ENCODE measurements around the gene PIK3AP1. TPM values are rescaled to one million over a fixed set of nuclear protein-coding genes. Genes with fewer than 3 reads are reported as not detected.

The PIK3AP1 gene
- total RNA-seq, 1 donor from 2014 or later = 3.8 TPM

DNA sequence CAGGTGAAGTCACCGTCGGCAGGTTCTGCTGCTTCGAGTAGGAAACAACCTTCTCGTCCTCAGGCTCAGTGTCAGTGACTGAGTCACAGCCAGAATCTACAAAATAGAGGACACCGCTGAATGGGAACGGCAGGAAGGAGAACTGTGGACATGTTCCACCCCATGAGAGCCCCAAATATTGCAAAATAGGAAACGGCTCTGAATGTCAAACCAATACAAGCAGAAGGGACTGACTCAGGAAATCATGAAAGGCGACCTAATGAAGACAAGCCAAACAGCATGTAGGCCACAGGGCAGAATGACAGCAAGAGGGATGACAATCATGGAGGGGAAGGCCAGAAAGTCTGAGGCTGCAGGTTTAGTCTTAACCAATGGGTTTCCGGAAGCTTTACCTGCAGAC, 63.5 kb downstream of the PIK3AP1 start:
- H3K79me2 ChIP-seq (ENCODE audit: low read depth) = no peaks in the 10 kb centered on the region
- no peak overlapping the region for H3K9ac ChIP-seq
- no peak overlapping the region for H3K27ac ChIP-seq
- DNase-seq (ENCODE audit: low spot score) = no peak
- peaks cover 8% of the 10 kb centered on the region for H3K9me3 Mint-ChIP-seq
- peaks cover 7% of the 10 kb centered on the region for H3K4me1 ChIP-seq
- no peaks in the 10 kb centered on the region for H3K9me3 ChIP-seq (ENCODE audit: low read depth)
- H3K4me3 ChIP-seq = no peak overlapping the region
- H3K27ac Mint-ChIP-seq = no peak overlapping the region
- H3K4me2 ChIP-seq = no peak overlapping the region
- H3F3A ChIP-seq (ENCODE audit: low read depth) = no peaks in the 10 kb centered on the region
- no peak overlapping the region for H2AFZ ChIP-seq (replicated peaks)
- peaks cover 2% of the 10 kb centered on the region for H3K27me3 Mint-ChIP-seq (ENCODE audit: insufficient read depth, low read depth)
- H3K27me3 ChIP-seq = no peaks in the 10 kb centered on the region
- no peaks in the 10 kb centered on the region for H3K36me3 Mint-ChIP-seq
- no peaks in the 10 kb centered on the region for H4K20me1 ChIP-seq (ENCODE audit: low read depth)
- H3K36me3 ChIP-seq = no peaks in the 10 kb centered on the region
- TF ChIP-seq EZH2phosphoT487 (IDR thresholded peaks at IDR 0.05) (no peak), EZH2 (IDR thresholded peaks at IDR 0.05) (no peak)
- TF ChIP-seq, protein P1, sequence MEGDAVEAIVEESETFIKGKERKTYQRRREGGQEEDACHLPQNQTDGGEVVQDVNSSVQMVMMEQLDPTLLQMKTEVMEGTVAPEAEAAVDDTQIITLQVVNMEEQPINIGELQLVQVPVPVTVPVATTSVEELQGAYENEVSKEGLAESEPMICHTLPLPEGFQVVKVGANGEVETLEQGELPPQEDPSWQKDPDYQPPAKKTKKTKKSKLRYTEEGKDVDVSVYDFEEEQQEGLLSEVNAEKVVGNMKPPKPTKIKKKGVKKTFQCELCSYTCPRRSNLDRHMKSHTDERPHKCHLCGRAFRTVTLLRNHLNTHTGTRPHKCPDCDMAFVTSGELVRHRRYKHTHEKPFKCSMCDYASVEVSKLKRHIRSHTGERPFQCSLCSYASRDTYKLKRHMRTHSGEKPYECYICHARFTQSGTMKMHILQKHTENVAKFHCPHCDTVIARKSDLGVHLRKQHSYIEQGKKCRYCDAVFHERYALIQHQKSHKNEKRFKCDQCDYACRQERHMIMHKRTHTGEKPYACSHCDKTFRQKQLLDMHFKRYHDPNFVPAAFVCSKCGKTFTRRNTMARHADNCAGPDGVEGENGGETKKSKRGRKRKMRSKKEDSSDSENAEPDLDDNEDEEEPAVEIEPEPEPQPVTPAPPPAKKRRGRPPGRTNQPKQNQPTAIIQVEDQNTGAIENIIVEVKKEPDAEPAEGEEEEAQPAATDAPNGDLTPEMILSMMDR (IDR thresholded peaks at IDR 0.05) = no peak
- no peaks in the 10 kb centered on the region for H3K4me1 Mint-ChIP-seq
- H3K4me3 Mint-ChIP-seq = no peak overlapping the region

DNA sequence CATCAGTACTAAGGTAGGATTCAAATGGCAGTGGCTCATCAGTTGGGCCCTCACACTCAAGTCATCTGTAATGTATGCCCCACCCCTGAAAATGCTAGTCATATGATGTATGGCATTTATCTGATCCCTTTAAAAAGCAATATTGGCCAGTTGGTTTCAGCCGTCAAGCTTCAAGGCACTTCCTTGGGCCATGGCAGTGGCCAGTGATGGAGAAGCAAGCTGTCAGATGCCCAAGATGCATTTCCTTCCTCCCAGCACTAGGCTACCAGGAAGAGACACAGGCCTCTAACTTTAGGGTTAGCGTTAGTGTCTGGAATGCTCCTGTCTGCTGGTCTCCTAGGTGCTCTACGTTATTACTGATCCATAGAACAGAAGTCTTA, 64.1 kb downstream of the PIK3AP1 start:
- peaks cover 2% of the 10 kb centered on the region for H3K27me3 Mint-ChIP-seq (ENCODE audit: insufficient read depth, low read depth)

DNA sequence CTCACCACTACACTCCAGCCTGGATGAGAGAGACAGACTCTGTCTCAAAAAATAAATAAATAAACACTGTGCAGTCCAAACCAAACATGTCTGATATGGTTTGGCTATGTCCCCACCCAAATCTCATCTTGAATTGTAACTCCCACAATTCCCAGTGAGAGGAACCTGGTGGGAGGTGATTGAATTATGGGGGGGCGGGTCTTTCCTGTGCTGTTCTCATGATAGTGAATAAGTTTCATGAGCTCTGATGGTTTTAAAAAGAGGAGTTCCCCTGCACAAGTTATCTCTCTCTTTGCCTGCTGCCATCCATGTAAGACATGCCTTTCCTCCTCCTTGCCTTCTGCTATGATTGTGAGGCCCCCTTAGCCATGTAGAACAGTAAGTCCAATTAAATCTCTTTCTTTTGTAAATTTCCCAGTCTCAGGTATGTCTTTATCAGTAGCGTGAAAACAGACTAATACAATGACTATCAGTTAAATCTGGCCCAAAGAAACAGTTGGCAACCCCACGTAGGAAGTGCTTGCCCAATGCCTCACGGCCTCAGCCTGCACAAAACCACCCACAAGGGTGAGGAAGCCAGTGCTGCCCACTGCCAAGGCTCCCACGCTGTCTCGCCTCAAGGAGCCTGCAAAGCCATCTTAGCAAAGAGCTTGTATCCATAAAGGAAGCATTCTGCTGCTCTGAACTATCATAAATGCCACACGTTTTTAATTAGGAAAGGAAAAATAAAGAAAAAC, 64.7 kb downstream of the PIK3AP1 start:
- H4K20me1 ChIP-seq (ENCODE audit: low read depth) = no peaks in the 10 kb centered on the region
- H3K4me2 ChIP-seq = no peak overlapping the region
- peaks cover 7% of the 10 kb centered on the region for H3K4me1 ChIP-seq
- Mint-ChIP-seq H3K36me3 (no peaks in the 10 kb centered on the region), H3K9me3 (peaks cover 8% of the 10 kb centered on the region), H3K4me3 (no peak overlapping the region), H3K27ac (no peak overlapping the region), H3K27me3 (ENCODE audit: insufficient read depth, low read depth) (peaks cover 2% of the 10 kb centered on the region), H3K4me1 (no peaks in the 10 kb centered on the region)
- H3K79me2 ChIP-seq (ENCODE audit: low read depth) = no peaks in the 10 kb centered on the region
- no peak for TF ChIP-seq EZH2 (IDR thresholded peaks at IDR 0.05)
- no peak for TF ChIP-seq EZH2phosphoT487 (IDR thresholded peaks at IDR 0.05)
- TF ChIP-seq, protein P1 (IDR thresholded peaks at IDR 0.05) = no peak
- H3K36me3 ChIP-seq = no peaks in the 10 kb centered on the region
- H3F3A ChIP-seq (ENCODE audit: low read depth) = no peaks in the 10 kb centered on the region
- DNase-seq (ENCODE audit: low spot score) = no peak
- no peak overlapping the region for H3K4me3 ChIP-seq
- H3K9ac ChIP-seq = no peak overlapping the region
- H3K9me3 ChIP-seq (ENCODE audit: low read depth) = no peaks in the 10 kb centered on the region
- H2AFZ ChIP-seq (replicated peaks) = no peak overlapping the region
- no peak overlapping the region for H3K27ac ChIP-seq
- no peaks in the 10 kb centered on the region for H3K27me3 ChIP-seq

More for the DNA sequence above, 64.1 kb downstream of the PIK3AP1 start:
- no peaks in the 10 kb centered on the region for H3F3A ChIP-seq (ENCODE audit: low read depth)
- no peaks in the 10 kb centered on the region for H3K9me3 ChIP-seq (ENCODE audit: low read depth)
- no peaks in the 10 kb centered on the region for H3K79me2 ChIP-seq (ENCODE audit: low read depth)
- no peak overlapping the region for H3K4me3 Mint-ChIP-seq
- H2AFZ ChIP-seq (replicated peaks) = no peak overlapping the region
- H3K4me3 ChIP-seq = no peak overlapping the region
- H3K4me1 Mint-ChIP-seq = no peaks in the 10 kb centered on the region
- no peak overlapping the region for H3K4me2 ChIP-seq
- no peak overlapping the region for H3K27ac ChIP-seq
- H3K4me1 ChIP-seq = peaks cover 7% of the 10 kb centered on the region
- H4K20me1 ChIP-seq (ENCODE audit: low read depth) = no peaks in the 10 kb centered on the region
- no peak for DNase-seq (ENCODE audit: low spot score)
- H3K36me3 ChIP-seq = no peaks in the 10 kb centered on the region
- H3K9ac ChIP-seq = no peak overlapping the region
- H3K27ac Mint-ChIP-seq = no peak overlapping the region
- H3K36me3 Mint-ChIP-seq = no peaks in the 10 kb centered on the region
- TF ChIP-seq EZH2 (IDR thresholded peaks at IDR 0.05) = no peak
- TF ChIP-seq, protein P1 (IDR thresholded peaks at IDR 0.05) = no peak
- no peak for TF ChIP-seq EZH2phosphoT487 (IDR thresholded peaks at IDR 0.05)
- peaks cover 8% of the 10 kb centered on the region for H3K9me3 Mint-ChIP-seq
- no peaks in the 10 kb centered on the region for H3K27me3 ChIP-seq
